ENCODE results near the gene KRT78. TPM values are rescaled to one million over a fixed set of nuclear protein-coding genes. Genes with fewer than 3 reads are reported as not detected.

KRT78 gene
- total and polyA plus RNA-seq, 9 of the 15 experiments (the other 6 are each of a cell fraction or from before 2014, with no cell fraction given) = not detected

GRCh38 chr12:52789637-52790426 is 59.0 kb downstream of the KRT78 start (continued):
- TF ChIP-seq REST (IDR thresholded peaks at IDR 0.05; ENCODE audit: borderline replicate concordance) = peak; percentile 35; the same call in 1 of the 2 replicates
- TF ChIP-seq REST (CRISPR knock-in tag; IDR thresholded peaks at IDR 0.05; ENCODE audit: low read depth) = no peak
- TF ChIP-seq ZEB2 (IDR thresholded peaks at IDR 0.05) = peak; percentile 23; the same call in 1 of the 2 replicates
- no peak for TF ChIP-seq NR2C2 (CRISPR knock-in tag; IDR thresholded peaks at IDR 0.05)
- no peak for TF ChIP-seq NR2C2 (tag; IDR thresholded peaks at IDR 0.05)
- TF ChIP-seq POLR2A (conservative IDR thresholded peaks at IDR 0.05) = 0 out of 2 replicates have a peak, but pooled peaks have one; percentile 32
- TF ChIP-seq MGA (IDR thresholded peaks at IDR 0.05) = peak; percentile 77

Data from K562 (cell line).